ENCODE measurements around the gene COL5A1.
A peak's percentile ranks its signal among the peaks of the same experiment; 100 is the strongest.

Gene COL5A1

GRCh38 chr9:134770972-134771971 is 129.7 kb downstream of the COL5A1 start:
- H3K27ac ChIP-seq, result peak overlapping the region in 4 of 21 experiments; percentile 3 to 51 (median 42)
- H3K4me3 ChIP-seq, result no peak overlapping the region

- Histone ChIP-seq H3K27ac (peak overlapping the region in 3 of 21 experiments; percentile 8 to 51 (median 23)), H3K4me3 (no peak overlapping the region)
These were observed 130.7 kb downstream of the COL5A1 start for GRCh38 chr9:134772331-134772730.

GRCh38 chr9:134773842-134774241 is 132.2 kb downstream of the COL5A1 start:
- Histone ChIP-seq H3K4me3 (no peak overlapping the region), H3K27ac (peak overlapping the region in 3 of 21 experiments; percentile 8 to 51 (median 17))

- Histone ChIP-seq H3K4me3 (no peak overlapping the region), H3K27ac (peak overlapping the region in 4 of 21 experiments; percentile 7 to 54 (median 12))
These were observed 132.8 kb downstream of the COL5A1 start for GRCh38 chr9:134774410-134774809.

GRCh38 chr9:134775081-134775951 is 133.7 kb downstream of the COL5A1 start:
- Histone ChIP-seq H3K27ac (peak overlapping the region in 3 of 21 experiments; percentile 8 to 54 (median 17)), H3K4me3 (no peak overlapping the region)

- Histone ChIP-seq H3K4me3 (no peak overlapping the region), H3K27ac (no peak overlapping the region)
These were observed 134.6 kb downstream of the COL5A1 start for GRCh38 chr9:134776080-134776796.

- Histone ChIP-seq H3K27ac (no peak overlapping the region), H3K4me3 (no peak overlapping the region)
These were observed 135.6 kb downstream of the COL5A1 start for GRCh38 chr9:134777153-134777552.

- no peak overlapping the region for H3K27ac ChIP-seq
- no peak overlapping the region for H3K4me3 ChIP-seq
These were observed 136.6 kb downstream of the COL5A1 start for GRCh38 chr9:134778156-134778555.

GRCh38 chr9:134778841-134779411 is 137.3 kb downstream of the COL5A1 start:
- no peak overlapping the region for H3K27ac ChIP-seq
- H3K4me3 ChIP-seq, result no peak overlapping the region

- H3K4me3 ChIP-seq, result no peak overlapping the region
- H3K27ac ChIP-seq, result no peak overlapping the region
These were observed 138.0 kb downstream of the COL5A1 start for GRCh38 chr9:134779640-134780039.

GRCh38 chr9:134781591-134782302 is 140.1 kb downstream of the COL5A1 start:
- Histone ChIP-seq H3K4me3 (no peak overlapping the region), H3K27ac (peak overlapping the region in 1 of 21 experiments; percentile 6)

- H3K4me3 ChIP-seq, result no peak overlapping the region
- peak overlapping the region in 3 of 21 experiments; percentile 11 to 34 (median 18) for H3K27ac ChIP-seq
These were observed 141.5 kb downstream of the COL5A1 start for GRCh38 chr9:134782921-134783698.

GRCh38 chr9:134783699-134784039 is 142.1 kb downstream of the COL5A1 start:
- H3K27ac ChIP-seq, result peak overlapping the region in 3 of 21 experiments; percentile 0 to 18 (median 11)
- no peak overlapping the region for H3K4me3 ChIP-seq

- H3K4me3 ChIP-seq, result no peak overlapping the region
- peak overlapping the region in 3 of 21 experiments; percentile 0 to 48 (median 18) for H3K27ac ChIP-seq
These were observed 143.1 kb downstream of the COL5A1 start for GRCh38 chr9:134784577-134785305.

GRCh38 chr9:134785325-134786108 is 143.9 kb downstream of the COL5A1 start:
- Histone ChIP-seq H3K27ac (no peak overlapping the region), H3K4me3 (no peak overlapping the region)
